HCT116 (cell line): ENCODE results near the gene CST6. TPM values are rescaled to one million over a fixed set of nuclear protein-coding genes. Genes with fewer than 3 reads are reported as not detected.

Experiments used
- ATAC-seq: fragments of 200-7000 bp; cut with Tn5 transposase; 2 replicates; pipeline ENCODE4 v1.9.1; 2020; ENCODE audit warnings: mild to moderate bottlenecking, moderate library complexity
- BruUV-seq: library from RNA; stranded (reverse); fragments of 400-500 nt; replicated peaks from 2 replicates; lab custom pipeline; 2021; lab: Mats Ljungman, UMichigan
- CTCF ChIA-PET: fragments of 300-600 bp; sonication (Branson Sonifier 250); formaldehyde crosslinking; loops from one replicate; lab custom pipeline; 2021; ENCODE audit warnings: antibody characterized with exemption; lab: Charles Lee
- POLR2A ChIA-PET: fragments of 300-600, 350-600 bp; sonication (Branson Sonifier 250); formaldehyde crosslinking; loops from one replicate; lab custom pipeline; 2021; ENCODE audit warnings: antibody characterized with exemption; lab: Charles Lee
- RAD21 ChIA-PET, 2 experiments: fragments of 300-600 bp; sonication (Branson Sonifier 250); formaldehyde crosslinking; loops; one replicate each; lab custom pipeline; 2023; ENCODE audit warnings: low total read pairs in 2 of 2; ENCODE audit not compliant: uncharacterized antibody in 2 of 2, unreplicated experiment in 2 of 2, low non-redundant PET in 1 of 2; lab: Charles Lee
- DNase-seq: peaks from one replicate; pipeline ENCODE4 v3.0.0-alpha.2; 2010; ENCODE audit warnings: low read depth, low spot score
- H2AFZ ChIP-seq: fragments of 200-600 bp; shearing (Covaris generic), sonication (generic); 2 replicates; pipeline ENCODE4 v1.6.1; 2017; ENCODE audit warnings: low read depth, mixed run types, mixed read lengths, antibody characterized with exemption, low read length; ENCODE audit not compliant: poor library complexity, severe bottlenecking
- H3K27ac ChIP-seq: 2 replicates; pipeline ENCODE4 v1.5.1; 2012; ENCODE audit warnings: low read depth, low read length
- H3K27me3 ChIP-seq: fragments of 200-600 bp; sonication (generic); 2 replicates; pipeline ENCODE4 v1.6.1; 2016; ENCODE audit warnings: mixed run types, low read length, mixed read lengths; ENCODE audit not compliant: insufficient read depth
- H3K36me3 ChIP-seq, 2 experiments: fragments of 200-500 bp in 1 of 2; fragments of 200-600 bp in 1 of 2; sonication (Bioruptor generic) in 1 of 2; sonication (generic) in 1 of 2; 2 replicates each; pipeline versions ENCODE4 v1.5.1 to v1.6.1; 2014 to 2016; ENCODE audit warnings: low read length in 2 of 2, inconsistent platforms in 1 of 2, mixed read lengths in 1 of 2, mixed run types in 1 of 2; ENCODE audit not compliant: insufficient read depth in 2 of 2, control insufficient read depth in 1 of 2
- H3K4me1 ChIP-seq, 2 experiments: fragments of 200-600 bp in 1 of 2; sonication (generic) in 1 of 2; 2 replicates each; pipeline versions ENCODE4 v1.5.1 to v1.6.1; 2012 to 2017; ENCODE audit warnings: low read length in 2 of 2, inconsistent platforms in 1 of 2, mild to moderate bottlenecking in 1 of 2, mixed read lengths in 1 of 2, mixed run types in 1 of 2, moderate library complexity in 1 of 2; ENCODE audit not compliant: insufficient read depth in 2 of 2, control insufficient read depth in 1 of 2
- H3K4me2 ChIP-seq: fragments of 200-600 bp; sonication (generic); 2 replicates; pipeline ENCODE4 v1.6.1; 2017; ENCODE audit warnings: mixed run types, low read length, mixed read lengths
- H3K4me3 ChIP-seq, 2 experiments: fragments of 200-600 bp in 1 of 2; sonication (generic) in 1 of 2; replicated peaks in 1 of 2; 2 replicates each; pipeline ENCODE4 v1.5.1; 2011 to 2016; ENCODE audit warnings: low read length in 2 of 2, control low read depth in 1 of 2, low read depth in 1 of 2, mild to moderate bottlenecking in 1 of 2, mixed read lengths in 1 of 2, mixed run types in 1 of 2
- H3K79me2 ChIP-seq: fragments of 200-600 bp; sonication (generic); 2 replicates; pipeline ENCODE4 v1.6.1; 2017; ENCODE audit warnings: mild to moderate bottlenecking, mixed run types, low read length, moderate library complexity, mixed read lengths; ENCODE audit not compliant: insufficient read depth
- H3K9ac ChIP-seq: fragments of 200-600 bp; sonication (generic); 2 replicates; pipeline ENCODE4 v1.6.1; 2016; ENCODE audit warnings: low read length, mixed read lengths
- H3K9me2 ChIP-seq: fragments of 200-600 bp; sonication (generic), shearing (Covaris generic); 2 replicates; pipeline ENCODE4 v1.6.1; 2017; ENCODE audit warnings: mixed run types, mild to moderate bottlenecking, moderate library complexity; ENCODE audit not compliant: insufficient read depth
- H3K9me3 ChIP-seq, 2 experiments: fragments of 200-500 bp in 1 of 2; fragments of 200-600 bp in 1 of 2; sonication (Bioruptor generic) in 1 of 2; sonication (generic) in 1 of 2; 2 replicates each; pipeline ENCODE4 v1.6.1; 2014 to 2017; ENCODE audit warnings: low read length in 2 of 2, mixed read lengths in 2 of 2, inconsistent platforms in 1 of 2, low read depth in 1 of 2, mild to moderate bottlenecking in 1 of 2, mixed run types in 1 of 2, moderate library complexity in 1 of 2; ENCODE audit not compliant: control insufficient read depth in 1 of 2, insufficient read depth in 1 of 2
- H4K20me1 ChIP-seq: fragments of 200-600 bp; sonication (generic), shearing (Covaris generic); 2 replicates; pipeline ENCODE4 v1.6.1; 2017; ENCODE audit warnings: mixed run types, mild to moderate bottlenecking, moderate library complexity; ENCODE audit not compliant: insufficient read depth
- CBX3 ChIP-seq: IDR thresholded peaks from 2 replicates; pipeline ENCODE4 v1.6.1; 2012; ENCODE audit warnings: low read depth
- ELF1 ChIP-seq: IDR thresholded peaks from 2 replicates; pipeline ENCODE4 v1.6.1; 2012; ENCODE audit warnings: low read depth, borderline replicate concordance
- EZH2 ChIP-seq: fragments of 200-600 bp; sonication (generic); IDR thresholded peaks from 2 replicates; pipeline ENCODE4 v1.6.1; 2017; ENCODE audit warnings: antibody characterized with exemption, mixed run types
- FOSL1 ChIP-seq: IDR thresholded peaks from 2 replicates; pipeline ENCODE4 v1.6.1; 2012; ENCODE audit warnings: low read depth
- JUND ChIP-seq: IDR thresholded peaks from 2 replicates; pipeline ENCODE4 v1.6.1; 2012
- POLR2A ChIP-seq: IDR thresholded peaks from 2 replicates; pipeline ENCODE4 v1.7.0; 2011; ENCODE audit warnings: borderline replicate concordance; ENCODE audit not compliant: insufficient read depth, insufficient read length; ENCODE audit errors: extremely low read depth
- RAD21 ChIP-seq: IDR thresholded peaks from 2 replicates; pipeline ENCODE4 v1.6.1; 2012; ENCODE audit warnings: low read depth, mild to moderate bottlenecking
- SIN3A ChIP-seq: IDR thresholded peaks from 2 replicates; pipeline ENCODE4 v1.6.1; 2012; ENCODE audit warnings: low read depth
- SP1 ChIP-seq: IDR thresholded peaks from 2 replicates; pipeline ENCODE4 v1.6.1; 2012; ENCODE audit warnings: low read depth
- TCF7L2 ChIP-seq: IDR thresholded peaks from 2 replicates; pipeline ENCODE4 v1.7.0; 2011; ENCODE audit warnings: borderline replicate concordance, inconsistent platforms; ENCODE audit not compliant: insufficient read depth, insufficient read length; ENCODE audit errors: extremely low read depth
- ZFX ChIP-seq: fragments of 450-650 bp; IDR thresholded peaks from 2 replicates; pipeline ENCODE4 v1.6.1; 2017
- ZNF274 ChIP-seq: fragments of 200-500 bp; sonication (Bioruptor generic); IDR thresholded peaks from 2 replicates; pipeline ENCODE4 v1.6.1; 2014; ENCODE audit warnings: mild to moderate bottlenecking, low read depth, low read length, inconsistent platforms
- intact Hi-C: fragments of 100-400 bp; cut with micrococcal nuclease; formaldehyde crosslinking; loops from 2 replicates; pipeline ENCODE4 v1.10.0; 2022
- total RNA-seq: library from RNA; stranded (reverse); gene quantifications from one replicate; pipeline ENCODE4 v1.2.1, GENCODE V29; 2021; ENCODE audit not compliant: unreplicated experiment
- TF ChIP-seq, protein P1 (sequence below): IDR thresholded peaks from 2 replicates; pipeline ENCODE4 v1.6.1; 2011; ENCODE audit warnings: mild to moderate bottlenecking, low read length, moderate library complexity; ENCODE audit not compliant: insufficient replicate concordance; ENCODE audit errors: extremely low read depth
- TF ChIP-seq, protein P2 (sequence below), 3 experiments: fragments of 200-600 bp in 1 of 3; sonication (generic) in 1 of 3; IDR thresholded peaks in 2 of 3; conservative IDR thresholded peaks in 1 of 3; 2 replicates each; pipeline ENCODE4 v1.5.1; 2012 to 2017; ENCODE audit warnings: low read depth in 2 of 3, low read length in 2 of 3, antibody characterized with exemption in 1 of 3, borderline replicate concordance in 1 of 3, control low read depth in 1 of 3, mild to moderate bottlenecking in 1 of 3, mixed read lengths in 1 of 3, mixed run types in 1 of 3, moderate library complexity in 1 of 3; ENCODE audit not compliant: insufficient read depth in 1 of 3
- TF ChIP-seq, protein P3 (sequence below): IDR thresholded peaks from 2 replicates; pipeline ENCODE4 v1.6.1; 2012

The CST6 gene
- total RNA-seq, 1 experiment from 2014 or later = 68.1 TPM

DNA sequence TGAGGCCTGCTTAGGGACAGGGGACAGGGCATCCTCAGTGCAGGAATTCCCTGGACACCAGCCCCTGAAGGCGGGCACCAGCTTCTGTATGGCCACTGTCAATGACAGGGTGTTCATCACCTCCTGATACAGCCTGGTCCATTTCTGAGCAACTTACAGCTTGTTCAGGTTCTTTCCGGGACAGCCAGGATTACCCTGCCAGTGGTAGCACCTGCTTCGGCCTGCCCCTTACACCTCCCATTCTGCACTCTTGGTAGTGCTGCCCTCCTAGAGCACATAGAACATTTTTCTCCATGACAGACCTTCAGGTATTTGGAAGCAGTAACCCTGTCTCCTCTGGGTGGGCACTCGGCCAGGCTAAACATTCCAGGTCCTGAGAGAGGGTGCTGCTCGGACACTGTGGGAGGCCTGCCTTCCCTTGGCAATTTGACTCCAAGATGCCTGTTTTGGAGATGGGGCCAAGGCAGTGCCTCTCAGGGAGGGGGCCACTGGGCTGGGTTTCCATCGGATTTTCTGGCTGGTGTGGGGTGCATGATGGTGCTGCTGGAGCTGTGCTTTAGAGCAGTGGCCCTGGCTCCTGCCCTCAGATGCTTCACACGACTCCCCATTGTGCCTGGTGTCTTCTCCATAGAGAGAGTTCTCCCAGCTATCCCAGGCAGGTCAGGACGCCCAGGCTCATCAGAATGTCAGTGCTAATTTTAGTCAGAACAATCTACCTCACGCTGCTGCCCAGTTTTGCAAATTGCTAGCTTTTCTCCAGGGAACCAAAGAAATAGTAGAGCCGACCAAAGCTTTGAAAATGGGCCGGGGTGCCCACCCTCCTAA lies 35.9 kb downstream of the CST6 start:
- ATAC-seq (no peak), DNase-seq (no peak)
- Histone ChIP-seq H3K4me2 (no peak overlapping the region), H3K36me3 (no peaks in the 10 kb centered on the region), H3K9me3 (no peaks in the 10 kb centered on the region), H3K4me3 (no peak overlapping the region), H3K4me1 (peaks cover 16 to 23% of the 10 kb centered on the region in 2 experiments), H2AFZ (no peak overlapping the region), H4K20me1 (no peaks in the 10 kb centered on the region), H3K27ac (no peak overlapping the region), H3K27me3 (no peaks in the 10 kb centered on the region), H3K9ac (no peak overlapping the region), H3K79me2 (peaks cover 6% of the 10 kb centered on the region), H3K9me2 (no peaks in the 10 kb centered on the region)
- ChIA-PET POLR2A (no interaction called here), RAD21 (interaction anchor here in 1 of 2 experiments (0.5 kb wide), 1 partner anchor 388 kb away, joined by 3 read pairs; no protein-coding TSS in a partner anchor), CTCF (no interaction called here)
- TF ChIP-seq CBX3 (no peak), JUND (no peak), RAD21 (no peak), SP1 (no peak), FOSL1 (no peak), ELF1 (no peak), SIN3A (no peak), POLR2A (no peak), TCF7L2 (no peak), ZNF274 (no peak), ZFX (no peak), EZH2 (no peak)
- TF ChIP-seq, protein P1, sequence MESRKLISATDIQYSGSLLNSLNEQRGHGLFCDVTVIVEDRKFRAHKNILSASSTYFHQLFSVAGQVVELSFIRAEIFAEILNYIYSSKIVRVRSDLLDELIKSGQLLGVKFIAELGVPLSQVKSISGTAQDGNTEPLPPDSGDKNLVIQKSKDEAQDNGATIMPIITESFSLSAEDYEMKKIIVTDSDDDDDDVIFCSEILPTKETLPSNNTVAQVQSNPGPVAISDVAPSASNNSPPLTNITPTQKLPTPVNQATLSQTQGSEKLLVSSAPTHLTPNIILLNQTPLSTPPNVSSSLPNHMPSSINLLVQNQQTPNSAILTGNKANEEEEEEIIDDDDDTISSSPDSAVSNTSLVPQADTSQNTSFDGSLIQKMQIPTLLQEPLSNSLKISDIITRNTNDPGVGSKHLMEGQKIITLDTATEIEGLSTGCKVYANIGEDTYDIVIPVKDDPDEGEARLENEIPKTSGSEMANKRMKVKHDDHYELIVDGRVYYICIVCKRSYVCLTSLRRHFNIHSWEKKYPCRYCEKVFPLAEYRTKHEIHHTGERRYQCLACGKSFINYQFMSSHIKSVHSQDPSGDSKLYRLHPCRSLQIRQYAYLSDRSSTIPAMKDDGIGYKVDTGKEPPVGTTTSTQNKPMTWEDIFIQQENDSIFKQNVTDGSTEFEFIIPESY = no peak
- TF ChIP-seq, protein P2, sequence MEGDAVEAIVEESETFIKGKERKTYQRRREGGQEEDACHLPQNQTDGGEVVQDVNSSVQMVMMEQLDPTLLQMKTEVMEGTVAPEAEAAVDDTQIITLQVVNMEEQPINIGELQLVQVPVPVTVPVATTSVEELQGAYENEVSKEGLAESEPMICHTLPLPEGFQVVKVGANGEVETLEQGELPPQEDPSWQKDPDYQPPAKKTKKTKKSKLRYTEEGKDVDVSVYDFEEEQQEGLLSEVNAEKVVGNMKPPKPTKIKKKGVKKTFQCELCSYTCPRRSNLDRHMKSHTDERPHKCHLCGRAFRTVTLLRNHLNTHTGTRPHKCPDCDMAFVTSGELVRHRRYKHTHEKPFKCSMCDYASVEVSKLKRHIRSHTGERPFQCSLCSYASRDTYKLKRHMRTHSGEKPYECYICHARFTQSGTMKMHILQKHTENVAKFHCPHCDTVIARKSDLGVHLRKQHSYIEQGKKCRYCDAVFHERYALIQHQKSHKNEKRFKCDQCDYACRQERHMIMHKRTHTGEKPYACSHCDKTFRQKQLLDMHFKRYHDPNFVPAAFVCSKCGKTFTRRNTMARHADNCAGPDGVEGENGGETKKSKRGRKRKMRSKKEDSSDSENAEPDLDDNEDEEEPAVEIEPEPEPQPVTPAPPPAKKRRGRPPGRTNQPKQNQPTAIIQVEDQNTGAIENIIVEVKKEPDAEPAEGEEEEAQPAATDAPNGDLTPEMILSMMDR (IDR thresholded peaks at IDR 0.05 in 2 of 3, conservative IDR thresholded peaks at IDR 0.05 in 1 of 3; ENCODE audit: borderline replicate concordance in 1 of 3, insufficient read depth in 1 of 3, low read depth in 2 of 3, low read length in 2 of 3) = no peak
- TF ChIP-seq, protein P3, sequence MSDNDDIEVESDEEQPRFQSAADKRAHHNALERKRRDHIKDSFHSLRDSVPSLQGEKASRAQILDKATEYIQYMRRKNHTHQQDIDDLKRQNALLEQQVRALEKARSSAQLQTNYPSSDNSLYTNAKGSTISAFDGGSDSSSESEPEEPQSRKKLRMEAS = no peak
- intact Hi-C loops = no loop called here
- no TSS peak for BruUV-seq
